Immature natural killer cell (primary cell): ENCODE results near the gene IGF1R. TPM values are rescaled to one million over a fixed set of nuclear protein-coding genes. Genes with fewer than 3 reads are reported as not detected.

Experiments
- DNase-seq, 3 donors: peaks; one replicate each; pipeline ENCODE4 v3.0.0; 2022; ENCODE audit warnings: mixed read lengths in 1 of 3
- H3K27ac Mint-ChIP-seq, 6 donors: one replicate each; pipeline ENCODE4 v1.8.0; 2020; ENCODE audit warnings: mixed read lengths in 6 of 6, mild to moderate bottlenecking in 5 of 6, inconsistent platforms in 4 of 6, moderate library complexity in 3 of 6
- H3K27me3 Mint-ChIP-seq, 3 donors: one replicate each; pipeline ENCODE4 v1.8.0; 2020 to 2021; ENCODE audit warnings: low read depth in 3 of 3, mild to moderate bottlenecking in 3 of 3, mixed read lengths in 3 of 3, moderate library complexity in 3 of 3, inconsistent platforms in 1 of 3
- H3K36me3 Mint-ChIP-seq, 3 donors: one replicate each; pipeline ENCODE4 v1.8.0; 2020; ENCODE audit warnings: mixed read lengths in 3 of 3, inconsistent platforms in 2 of 3, mild to moderate bottlenecking in 2 of 3
- H3K4me1 Mint-ChIP-seq, 2 donors: one replicate each; pipeline ENCODE4 v1.8.0; 2020; ENCODE audit warnings: inconsistent platforms in 2 of 2, mild to moderate bottlenecking in 2 of 2, mixed read lengths in 2 of 2, moderate library complexity in 1 of 2
- H3K4me3 Mint-ChIP-seq, 5 donors: one replicate each; pipeline ENCODE4 v1.8.0; 2020; ENCODE audit warnings: mild to moderate bottlenecking in 5 of 5, mixed read lengths in 5 of 5, inconsistent platforms in 3 of 5, moderate library complexity in 3 of 5
- H3K9me3 Mint-ChIP-seq, 6 donors: one replicate each; pipeline ENCODE4 v1.8.0; 2020; ENCODE audit warnings: mild to moderate bottlenecking in 6 of 6, mixed read lengths in 6 of 6, inconsistent platforms in 4 of 6, moderate library complexity in 3 of 6
- polyA plus RNA-seq, 3 donors: library from polyadenylated mRNA; unstranded; fragments of 300-500 nt; fragmentation: Illumina TruSeq; gene quantifications; one replicate each; pipeline ENCODE4 v1.2.3, GENCODE V29; 2021

IGF1R gene
- polyA plus RNA-seq, 3 donors from 2014 or later: 1.4 to 4.7 (median 1.4) TPM

GRCh38 chr15:98838387-98839259 lies 190.3 kb downstream of the IGF1R start:
- Mint-ChIP-seq H3K27me3 (peaks cover 0 to 2% (median 0%) of the 10 kb centered on the region in 3 donors), H3K4me1 (no peaks in the 10 kb centered on the region), H3K4me3 (no peak overlapping the region), H3K36me3 (peaks cover 0 to 4% (median 3%) of the 10 kb centered on the region in 3 donors), H3K9me3 (no peaks in the 10 kb centered on the region), H3K27ac (no peak overlapping the region)
- no peak for DNase-seq

- no peaks in the 10 kb centered on the region for H3K4me1 Mint-ChIP-seq
- H3K36me3 Mint-ChIP-seq: peaks cover 0 to 3% (median 0%) of the 10 kb centered on the region in 3 donors
- no peak overlapping the region for H3K27ac Mint-ChIP-seq
- no peaks in the 10 kb centered on the region for H3K9me3 Mint-ChIP-seq
- H3K27me3 Mint-ChIP-seq: peaks cover 0 to 2% (median 0%) of the 10 kb centered on the region in 3 donors
- no peak for DNase-seq
- H3K4me3 Mint-ChIP-seq: no peak overlapping the region
Measured at GRCh38 chr15:98840053-98840452, 191.7 kb downstream of the IGF1R start.

GRCh38 chr15:98841419-98841970 lies 193.2 kb downstream of the IGF1R start:
- no peak for DNase-seq
- Mint-ChIP-seq H3K9me3 (no peaks in the 10 kb centered on the region), H3K27ac (no peak overlapping the region), H3K27me3 (peaks cover 0 to 2% (median 0%) of the 10 kb centered on the region in 3 donors), H3K4me1 (peaks cover 0 to 2% of the 10 kb centered on the region in 2 donors), H3K4me3 (no peak overlapping the region), H3K36me3 (peaks cover 0 to 3% (median 0%) of the 10 kb centered on the region in 3 donors)

- H3K27ac Mint-ChIP-seq: no peak overlapping the region
- H3K27me3 Mint-ChIP-seq: peaks cover 0 to 2% (median 0%) of the 10 kb centered on the region in 3 donors
- H3K36me3 Mint-ChIP-seq: peaks cover 0 to 3% (median 0%) of the 10 kb centered on the region in 3 donors
- DNase-seq: no peak
- H3K9me3 Mint-ChIP-seq: no peaks in the 10 kb centered on the region
- H3K4me1 Mint-ChIP-seq: peaks cover 0 to 2% of the 10 kb centered on the region in 2 donors
- H3K4me3 Mint-ChIP-seq: no peak overlapping the region
Measured at GRCh38 chr15:98842192-98842972, 194.0 kb downstream of the IGF1R start.

- Mint-ChIP-seq H3K4me3 (no peak overlapping the region), H3K36me3 (peaks cover 0 to 3% (median 0%) of the 10 kb centered on the region in 3 donors), H3K9me3 (no peaks in the 10 kb centered on the region), H3K4me1 (peaks cover 0 to 2% of the 10 kb centered on the region in 2 donors), H3K27ac (no peak overlapping the region), H3K27me3 (peaks cover 0 to 2% (median 0%) of the 10 kb centered on the region in 3 donors)
- DNase-seq: no peak
Measured at GRCh38 chr15:98842973-98843285, 194.6 kb downstream of the IGF1R start.

GRCh38 chr15:98843844-98844243 lies 195.5 kb downstream of the IGF1R start:
- Mint-ChIP-seq H3K9me3 (no peaks in the 10 kb centered on the region), H3K27me3 (peaks cover 0 to 2% (median 0%) of the 10 kb centered on the region in 3 donors), H3K4me3 (no peak overlapping the region), H3K4me1 (peaks cover 0 to 2% of the 10 kb centered on the region in 2 donors), H3K27ac (no peak overlapping the region), H3K36me3 (no peaks in the 10 kb centered on the region)
- DNase-seq: no peak

GRCh38 chr15:98844261-98844660 lies 195.9 kb downstream of the IGF1R start:
- H3K9me3 Mint-ChIP-seq: no peaks in the 10 kb centered on the region
- H3K27me3 Mint-ChIP-seq: peaks cover 0 to 2% (median 0%) of the 10 kb centered on the region in 3 donors
- peaks cover 0 to 2% of the 10 kb centered on the region in 2 donors for H3K4me1 Mint-ChIP-seq
- DNase-seq: no peak
- no peak overlapping the region for H3K27ac Mint-ChIP-seq
- no peaks in the 10 kb centered on the region for H3K36me3 Mint-ChIP-seq
- no peak overlapping the region for H3K4me3 Mint-ChIP-seq

- peaks cover 6 to 9% of the 10 kb centered on the region in 2 donors for H3K4me1 Mint-ChIP-seq
- H3K27me3 Mint-ChIP-seq: no peaks in the 10 kb centered on the region
- H3K36me3 Mint-ChIP-seq: no peaks in the 10 kb centered on the region
- DNase-seq: no peak
- H3K9me3 Mint-ChIP-seq: no peaks in the 10 kb centered on the region
- H3K27ac Mint-ChIP-seq: peak overlapping the region in 1 of 6 donors; percentile 37
- H3K4me3 Mint-ChIP-seq: no peak overlapping the region
Measured at GRCh38 chr15:98845138-98845884, 197.0 kb downstream of the IGF1R start.

GRCh38 chr15:98850961-98851572 lies 202.7 kb downstream of the IGF1R start:
- peaks cover 39 to 51% of the 10 kb centered on the region in 2 donors for H3K4me1 Mint-ChIP-seq
- H3K4me3 Mint-ChIP-seq: peak overlapping the region; percentile 95 to 98 (median 96)
- H3K9me3 Mint-ChIP-seq: no peaks in the 10 kb centered on the region
- H3K36me3 Mint-ChIP-seq: no peaks in the 10 kb centered on the region
- DNase-seq: peak; percentile 66 to 69 (median 68)
- peak overlapping the region; percentile 86 to 98 (median 96) for H3K27ac Mint-ChIP-seq
- peaks cover 8 to 11% (median 9%) of the 10 kb centered on the region in 3 donors for H3K27me3 Mint-ChIP-seq

- H3K27ac Mint-ChIP-seq: peak overlapping the region; percentile 86 to 99 (median 96)
- H3K36me3 Mint-ChIP-seq: no peaks in the 10 kb centered on the region
- peak; percentile 82 to 85 (median 84) for DNase-seq
- peaks cover 44 to 52% of the 10 kb centered on the region in 2 donors for H3K4me1 Mint-ChIP-seq
- H3K27me3 Mint-ChIP-seq: peaks cover 8 to 11% (median 9%) of the 10 kb centered on the region in 3 donors
- peak overlapping the region; percentile 95 to 98 (median 96) for H3K4me3 Mint-ChIP-seq
- H3K9me3 Mint-ChIP-seq: no peaks in the 10 kb centered on the region
Measured at GRCh38 chr15:98853161-98853560, 204.8 kb downstream of the IGF1R start.

- Mint-ChIP-seq H3K9me3 (no peaks in the 10 kb centered on the region), H3K27ac (peak overlapping the region; percentile 62 to 99 (median 95)), H3K4me1 (peaks cover 50 to 59% of the 10 kb centered on the region in 2 donors), H3K4me3 (peak overlapping the region; percentile 95 to 98 (median 96)), H3K36me3 (no peaks in the 10 kb centered on the region), H3K27me3 (peaks cover 8 to 13% (median 11%) of the 10 kb centered on the region in 3 donors)
- DNase-seq: no peak
Measured at GRCh38 chr15:98853617-98854420, 205.5 kb downstream of the IGF1R start.

GRCh38 chr15:98854496-98854895 lies 206.2 kb downstream of the IGF1R start:
- DNase-seq: no peak
- peak overlapping the region in 2 of 5 donors; percentile 34 to 51 for H3K4me3 Mint-ChIP-seq
- peaks cover 56 to 61% of the 10 kb centered on the region in 2 donors for H3K4me1 Mint-ChIP-seq
- peaks cover 8 to 13% (median 11%) of the 10 kb centered on the region in 3 donors for H3K27me3 Mint-ChIP-seq
- no peaks in the 10 kb centered on the region for H3K36me3 Mint-ChIP-seq
- H3K27ac Mint-ChIP-seq: peak overlapping the region in 3 of 6 donors; percentile 68 to 97 (median 82)
- H3K9me3 Mint-ChIP-seq: no peaks in the 10 kb centered on the region
